GM21529 (cell line): Measurements from ENCODE around the gene GALNTL6.
"Not testable (repeated sequence)": the region's sequence is repeated elsewhere in the genome, so short reads cannot be mapped to it uniquely, and the experiment has no call there.

Experiments used
- ATAC-seq: cut with Tn5 transposase; IDR thresholded peaks from one replicate; pipeline ENCODE4 v1.9.1; 2021; ENCODE audit not compliant: unreplicated experiment

Gene GALNTL6

DNA sequence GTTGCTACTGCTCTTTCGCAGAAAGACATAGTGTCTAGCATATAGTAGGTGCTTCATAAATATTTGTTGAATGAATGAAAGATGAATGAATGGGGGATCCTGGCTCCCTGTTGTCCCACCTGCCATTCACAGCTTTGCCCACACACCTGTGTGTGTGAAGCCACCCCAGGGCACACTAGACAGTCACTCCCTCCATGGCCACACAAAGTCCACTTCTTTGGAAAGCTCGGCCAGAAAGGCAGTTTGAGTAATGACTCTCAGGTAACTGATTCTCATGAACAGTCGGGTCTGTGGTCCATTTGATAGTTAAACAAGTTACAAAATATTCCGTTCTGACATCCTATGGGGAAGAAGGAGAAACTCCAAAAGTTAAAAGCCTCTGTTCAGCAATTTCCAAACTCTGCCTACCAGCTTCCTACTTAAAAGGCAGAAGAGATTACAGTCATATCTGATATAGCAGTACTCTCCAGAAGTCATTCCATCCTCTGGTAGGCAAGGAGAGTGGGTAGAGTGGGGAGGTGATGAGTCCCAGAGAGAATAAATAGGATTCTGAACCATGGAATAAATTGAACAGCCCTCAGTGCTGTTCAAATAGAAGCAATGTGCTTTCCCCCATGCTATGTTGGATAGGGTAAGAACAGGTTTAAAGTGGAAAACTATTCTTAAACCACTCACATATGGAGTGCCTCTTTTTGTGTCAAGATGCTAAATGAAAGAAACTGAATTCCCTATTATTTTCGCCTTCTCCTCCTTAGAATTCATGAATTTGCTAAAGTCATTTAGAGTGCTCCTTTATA lies 1150.5 kb downstream of the GALNTL6 start:
- ATAC-seq: no peak

DNA sequence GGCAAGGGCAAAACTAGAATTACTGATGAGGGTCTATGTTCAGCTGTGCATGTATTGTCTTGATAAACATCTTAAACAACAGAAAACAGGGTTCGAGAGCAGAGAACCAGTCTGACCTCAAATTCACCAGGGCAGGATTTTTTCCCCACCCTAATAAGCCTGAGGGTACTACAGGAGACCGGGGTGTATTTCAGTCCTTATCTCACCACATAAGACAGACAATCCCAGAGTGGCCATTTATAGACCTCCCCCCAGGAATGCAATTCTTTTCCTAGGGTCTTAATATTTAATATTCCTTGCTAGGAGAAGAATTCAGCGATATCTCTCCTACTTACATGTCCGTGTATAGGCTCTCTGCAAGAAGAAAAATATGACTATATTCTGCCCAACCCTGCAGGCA lies 1157.0 kb downstream of the GALNTL6 start:
- not testable (repeated sequence) for ATAC-seq

DNA sequence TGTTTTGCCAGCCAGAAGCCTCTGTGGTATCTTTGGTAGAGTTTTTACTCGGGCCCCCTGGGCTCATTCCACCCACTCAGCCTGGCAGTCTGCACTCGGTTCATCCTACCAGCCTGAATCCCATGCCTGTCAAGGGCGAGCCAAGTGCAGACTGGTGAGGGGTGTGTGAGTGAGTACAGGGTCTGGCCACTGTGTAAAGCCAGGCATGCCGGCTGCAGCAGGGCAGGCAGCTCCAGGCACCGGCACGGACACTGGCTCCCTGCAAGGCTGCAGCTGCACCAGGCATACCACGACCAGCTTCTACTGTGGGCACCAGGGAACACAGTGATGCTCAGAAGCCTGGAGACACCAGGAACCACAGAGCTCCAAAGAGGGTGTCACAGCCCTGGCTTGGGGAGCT lies 1161.4 kb downstream of the GALNTL6 start:
- ATAC-seq: no peak

DNA sequence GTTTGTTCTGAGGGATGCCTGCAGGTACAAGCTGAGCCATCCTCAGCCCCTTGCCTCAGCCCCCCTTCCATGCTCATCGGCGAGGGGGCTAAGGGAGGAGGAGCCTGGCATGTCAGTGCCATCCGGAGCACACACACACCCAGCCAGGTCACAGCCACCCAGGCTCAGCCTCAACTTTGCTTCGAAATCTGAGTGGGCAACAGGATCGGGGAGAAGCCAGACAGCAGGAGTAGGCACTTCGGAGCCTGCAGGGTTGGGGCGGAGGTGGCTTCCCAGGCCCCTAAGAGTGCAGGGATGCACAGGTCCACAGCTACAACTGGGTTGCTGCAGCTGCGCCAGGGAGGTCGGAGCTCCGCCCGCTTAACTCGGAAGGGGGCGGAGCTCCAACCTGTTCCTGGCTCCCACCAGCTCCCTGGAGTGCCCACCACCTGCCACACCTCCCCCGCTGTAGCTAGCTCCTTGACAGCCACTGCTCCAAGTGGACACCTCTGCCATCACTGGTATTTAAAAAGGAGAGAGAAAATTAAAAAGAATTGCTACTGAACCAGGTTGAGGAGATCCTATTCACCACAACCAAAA lies 1162.5 kb downstream of the GALNTL6 start:
- ATAC-seq: no peak

DNA sequence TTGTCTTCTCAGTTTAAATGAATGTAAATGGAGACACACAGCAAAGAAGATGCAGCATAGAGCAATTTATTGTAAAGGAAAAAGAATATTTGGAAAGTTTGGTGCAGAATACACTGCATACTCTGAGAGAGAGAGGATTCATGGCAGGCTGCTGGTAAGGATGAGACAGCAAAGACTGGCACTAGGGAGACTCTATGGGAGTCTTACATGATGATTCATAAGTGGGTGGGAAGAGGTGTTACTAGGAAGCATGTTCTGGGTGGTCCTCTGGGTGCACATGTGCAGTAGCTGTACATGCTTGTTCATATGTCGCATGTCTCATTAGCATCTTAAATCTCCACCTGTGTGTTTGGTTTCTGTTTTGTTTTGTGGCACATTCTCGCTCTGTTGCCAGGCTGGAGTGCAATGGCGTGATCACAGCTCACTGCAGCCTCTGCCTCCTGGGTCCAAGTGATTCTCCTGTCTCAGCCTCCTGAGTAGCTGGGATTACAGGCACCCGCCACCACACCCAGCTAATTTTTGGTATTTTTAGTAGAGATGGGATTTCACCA lies 1164.4 kb downstream of the GALNTL6 start:
- not testable (repeated sequence) for ATAC-seq

DNA sequence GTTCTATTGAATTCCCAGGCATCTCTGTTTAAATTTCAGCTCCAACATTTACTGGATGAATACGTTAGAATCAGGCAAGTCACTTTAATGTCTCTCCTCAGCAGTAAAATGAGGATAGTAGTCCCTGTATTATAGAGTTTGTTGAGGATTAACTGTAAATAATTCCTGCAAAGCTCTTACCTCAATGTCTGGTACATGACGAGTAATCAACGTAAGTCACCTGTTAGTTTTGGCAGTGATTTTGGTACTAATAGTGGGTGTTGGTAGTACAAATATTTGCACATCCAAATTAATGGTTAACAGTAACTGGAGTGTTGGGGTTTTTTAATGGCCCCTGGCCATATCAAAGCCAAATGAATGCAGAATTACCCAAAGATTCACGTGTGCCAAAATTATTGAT lies 1165.6 kb downstream of the GALNTL6 start:
- no peak for ATAC-seq

DNA sequence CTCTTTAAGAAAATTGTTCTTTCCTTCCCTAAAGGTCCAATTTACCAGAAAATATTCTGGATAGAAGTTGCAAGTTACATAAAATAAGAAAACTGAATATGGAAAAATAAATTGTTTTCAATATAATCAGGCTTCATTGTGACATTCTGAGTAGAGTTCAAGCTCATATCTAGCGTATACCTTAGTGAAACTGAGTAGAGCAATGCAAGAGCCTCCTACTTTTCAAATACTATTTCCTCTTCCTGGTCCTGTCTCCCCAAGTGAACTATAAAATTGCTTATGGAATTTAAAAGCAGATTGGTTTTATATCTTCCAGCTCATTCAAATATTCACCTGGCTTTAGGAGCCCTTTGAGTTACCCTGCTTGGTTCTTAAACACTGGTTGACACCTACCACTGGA lies 1166.1 kb downstream of the GALNTL6 start:
- ATAC-seq: no peak

DNA sequence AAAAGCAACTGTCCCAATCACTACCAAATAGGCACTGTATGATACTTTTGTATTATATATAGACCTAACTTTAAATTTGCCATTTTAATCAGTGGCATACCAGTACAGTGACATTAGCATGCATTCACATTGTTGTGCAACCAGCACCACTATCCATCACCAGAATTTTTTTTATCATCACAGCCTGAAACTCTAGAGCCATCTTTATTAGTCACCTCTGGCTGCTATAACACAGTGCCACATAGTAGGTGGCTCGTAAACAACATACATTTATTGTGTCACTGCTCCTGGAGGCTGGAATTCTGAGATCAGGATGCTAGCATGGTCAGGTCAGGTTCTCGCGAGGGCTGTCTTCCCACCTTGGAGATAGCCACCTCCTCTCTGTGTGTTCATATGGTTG lies 1167.0 kb downstream of the GALNTL6 start:
- ATAC-seq: no peak

DNA sequence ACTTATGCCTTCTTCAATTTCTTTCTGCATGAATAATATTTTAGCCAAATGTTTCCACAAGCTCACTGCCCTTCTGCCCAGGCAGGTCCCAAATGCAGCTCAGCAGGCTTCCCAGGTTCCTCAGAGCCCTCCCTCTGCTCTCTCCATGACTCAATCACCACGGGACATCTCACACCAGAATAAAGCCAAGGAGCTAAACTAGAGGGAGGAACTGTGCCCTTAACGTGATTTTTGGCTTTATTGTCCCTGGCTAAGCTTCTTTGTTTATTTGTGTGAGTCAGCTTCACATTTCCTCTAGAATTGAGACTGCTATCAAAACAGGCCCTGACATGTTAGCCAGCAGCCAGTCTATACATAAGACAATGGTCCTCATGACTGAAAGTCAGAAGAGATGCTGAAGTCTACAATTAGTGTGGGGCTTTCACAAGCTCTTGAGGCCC lies 1169.0 kb downstream of the GALNTL6 start:
- no peak for ATAC-seq

DNA sequence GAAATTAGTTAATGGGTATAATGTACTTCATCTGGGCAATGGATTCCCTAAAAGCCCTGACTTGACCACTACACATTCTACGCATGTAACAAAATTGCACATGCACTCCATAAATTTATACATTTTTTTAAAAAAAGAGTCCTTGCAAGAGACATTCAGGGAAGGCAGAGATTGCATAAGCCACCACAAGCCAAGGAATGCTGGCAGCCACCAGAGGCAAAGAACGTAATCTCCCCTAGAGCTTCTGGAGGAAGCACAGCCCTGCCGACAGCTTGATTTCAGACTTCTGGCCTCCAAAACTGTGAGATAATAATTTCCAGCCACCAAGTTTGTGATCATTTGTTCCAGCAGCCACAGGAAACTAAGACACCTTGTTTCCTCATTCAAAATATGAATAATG lies 1169.8 kb downstream of the GALNTL6 start:
- no peak for ATAC-seq

DNA sequence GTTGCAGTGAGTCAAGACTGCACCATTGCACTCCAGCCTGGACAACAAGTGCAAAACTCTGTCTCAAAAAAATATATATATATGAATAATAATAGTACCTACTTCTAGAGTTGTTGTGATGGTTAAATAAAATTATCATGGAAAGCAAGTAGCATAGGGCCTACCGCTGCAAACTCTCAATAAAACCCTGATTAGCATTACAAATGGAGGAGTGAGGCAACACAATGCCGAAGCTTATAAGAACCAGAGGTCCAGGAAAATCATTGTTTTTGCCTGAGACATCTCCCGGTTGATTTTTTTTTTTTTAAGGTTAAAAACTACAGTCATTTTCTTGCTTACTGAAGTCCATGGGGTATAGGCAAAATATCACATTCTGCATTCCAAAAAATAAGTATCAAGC lies 1170.4 kb downstream of the GALNTL6 start:
- no peak for ATAC-seq

DNA sequence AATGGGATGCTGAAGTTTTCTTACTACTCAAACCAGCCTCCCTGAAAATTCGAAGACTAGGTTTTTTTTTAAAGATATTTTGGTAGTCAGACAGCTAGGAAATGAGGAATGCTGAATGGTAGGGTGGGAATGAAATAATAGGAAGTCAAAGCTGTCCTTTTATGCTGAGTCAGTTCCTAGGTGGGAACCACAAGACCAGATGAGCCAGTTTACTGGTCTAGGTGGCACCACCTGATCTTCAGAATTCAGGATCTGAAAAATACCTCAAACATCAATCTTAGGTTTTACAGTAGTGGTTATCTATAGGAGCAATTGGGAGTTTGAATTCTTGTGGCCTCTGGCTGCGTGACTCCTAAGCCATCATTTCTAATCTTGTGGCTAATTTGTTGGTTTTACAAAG lies 1172.3 kb downstream of the GALNTL6 start:
- ATAC-seq: no peak

DNA sequence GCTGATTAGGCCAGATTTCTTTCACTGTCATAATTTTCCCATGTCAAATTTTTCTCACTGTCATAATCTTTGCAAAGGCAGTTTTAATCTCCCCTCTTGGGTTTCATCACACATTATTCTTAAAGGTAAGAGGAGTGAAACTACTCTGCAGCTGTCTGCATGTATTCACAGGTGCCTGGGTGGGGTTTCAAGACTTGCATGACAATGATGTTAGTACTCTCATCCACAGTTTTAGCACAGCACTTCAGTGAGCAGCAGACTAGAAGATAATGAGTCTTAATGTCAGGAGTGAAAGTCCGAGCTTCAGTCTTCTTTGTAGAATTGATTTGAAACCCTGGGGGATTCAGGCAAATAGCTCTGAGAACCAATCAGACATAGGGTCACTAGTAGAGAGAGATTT lies 1172.9 kb downstream of the GALNTL6 start:
- ATAC-seq: peak; percentile 82

DNA sequence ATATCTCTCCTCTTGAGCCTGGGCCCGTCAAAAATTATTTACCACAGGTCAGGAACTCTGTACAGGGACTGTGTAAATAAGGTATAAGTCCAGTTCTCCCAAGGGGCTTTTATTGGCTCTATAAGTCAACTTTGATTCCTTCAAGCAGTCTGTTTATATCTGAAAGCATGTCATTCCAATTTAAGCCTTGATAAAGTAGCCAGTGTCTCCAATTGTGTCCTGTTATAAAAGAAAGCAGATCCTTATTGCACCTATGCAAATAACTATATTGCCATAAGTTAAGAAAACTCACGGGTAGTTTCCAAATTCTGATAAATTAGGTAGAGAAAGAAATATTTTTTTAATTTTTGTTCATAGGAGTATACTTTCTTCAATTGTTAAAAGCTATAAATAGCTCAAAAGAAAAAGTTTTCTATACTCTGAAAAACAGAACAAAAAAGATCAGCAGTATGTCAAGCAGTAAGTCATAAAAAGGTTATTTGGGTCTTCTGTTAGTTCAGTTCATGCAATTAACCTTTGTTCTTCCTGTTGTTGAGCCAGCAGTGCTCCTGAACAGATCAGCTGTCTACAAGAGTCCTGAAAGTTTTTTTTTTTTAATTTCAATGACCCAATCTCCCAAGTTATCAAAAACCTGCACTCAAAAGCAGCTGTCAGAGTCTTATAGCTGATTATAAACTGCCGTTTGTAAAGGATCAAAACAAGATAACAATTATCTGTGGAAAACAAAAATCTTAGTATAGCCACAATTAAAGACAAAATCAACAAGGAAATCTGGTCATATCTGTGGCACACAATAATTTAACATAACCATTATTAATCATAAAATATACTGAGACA lies 1177.0 kb downstream of the GALNTL6 start:
- no peak for ATAC-seq

DNA sequence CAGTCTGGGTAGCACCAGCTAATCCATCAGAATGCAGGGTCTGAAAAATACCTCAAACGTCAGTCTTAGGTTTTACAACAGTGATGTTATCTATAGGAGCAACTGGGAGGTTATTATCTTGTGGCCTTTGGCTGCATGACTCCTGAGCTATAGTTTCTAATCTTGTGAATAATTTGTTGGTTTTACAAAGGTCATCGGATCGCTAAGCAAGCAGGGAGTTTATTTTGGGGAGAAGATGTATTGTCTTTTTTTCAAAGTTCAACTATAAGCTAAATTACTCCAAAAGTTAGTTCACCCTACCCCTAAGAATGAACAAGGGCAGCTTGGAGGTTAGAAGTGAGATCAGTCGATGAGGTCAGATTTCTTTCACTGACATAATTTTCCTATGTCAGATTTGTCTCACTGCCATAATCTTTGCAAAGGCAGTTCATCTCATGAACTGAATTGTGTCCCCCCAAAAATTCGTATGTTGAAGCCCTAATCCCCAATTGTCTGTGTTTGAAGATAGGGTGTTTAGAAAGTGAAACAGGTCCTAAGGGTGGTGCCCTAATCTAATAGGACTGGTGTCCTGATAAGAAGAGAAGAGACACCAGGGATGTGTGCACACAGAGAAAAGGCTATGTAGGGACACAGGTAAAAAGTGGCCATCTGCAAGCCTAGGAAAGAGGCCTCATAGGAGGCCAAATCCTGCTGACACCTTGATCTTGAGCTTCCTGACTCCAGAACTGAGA lies 1179.6 kb downstream of the GALNTL6 start:
- no peak for ATAC-seq

DNA sequence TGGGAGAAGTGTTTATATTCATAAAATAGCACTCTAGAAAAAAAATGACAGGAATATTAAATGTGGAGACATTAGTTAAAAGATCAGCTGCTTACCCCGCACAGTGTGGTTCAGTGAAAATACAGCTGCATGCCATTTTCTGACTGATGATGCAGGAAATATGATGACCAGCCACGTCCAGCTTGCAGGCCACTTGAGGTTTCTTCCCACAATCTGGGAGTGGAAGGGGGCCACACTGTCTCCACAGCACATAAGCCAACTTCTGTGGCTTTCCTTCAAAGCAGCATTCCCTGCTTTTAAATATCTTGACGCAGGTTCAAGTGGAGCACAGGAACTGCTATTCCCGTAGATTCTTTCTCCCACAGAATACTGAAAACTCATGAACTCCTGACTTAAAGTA lies 1182.0 kb downstream of the GALNTL6 start:
- ATAC-seq: no peak

DNA sequence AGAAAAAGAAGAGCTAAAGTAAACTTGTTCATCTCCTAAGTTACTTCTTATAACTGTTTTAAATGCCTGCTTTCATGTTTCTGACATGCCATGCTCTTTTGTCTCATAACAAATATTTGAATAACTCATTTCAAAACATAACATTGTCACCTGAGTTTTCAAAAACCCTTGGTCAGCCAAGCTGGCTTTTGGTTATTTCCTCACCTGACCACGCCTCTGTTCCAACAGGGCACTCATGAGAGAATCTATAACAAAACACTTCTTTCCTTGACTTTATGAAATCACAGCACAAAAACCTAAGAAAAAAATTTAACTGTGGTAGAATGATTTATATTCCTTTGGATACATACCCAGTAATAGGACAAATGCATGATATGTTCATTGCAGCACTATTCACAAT lies 1182.5 kb downstream of the GALNTL6 start:
- no peak for ATAC-seq

DNA sequence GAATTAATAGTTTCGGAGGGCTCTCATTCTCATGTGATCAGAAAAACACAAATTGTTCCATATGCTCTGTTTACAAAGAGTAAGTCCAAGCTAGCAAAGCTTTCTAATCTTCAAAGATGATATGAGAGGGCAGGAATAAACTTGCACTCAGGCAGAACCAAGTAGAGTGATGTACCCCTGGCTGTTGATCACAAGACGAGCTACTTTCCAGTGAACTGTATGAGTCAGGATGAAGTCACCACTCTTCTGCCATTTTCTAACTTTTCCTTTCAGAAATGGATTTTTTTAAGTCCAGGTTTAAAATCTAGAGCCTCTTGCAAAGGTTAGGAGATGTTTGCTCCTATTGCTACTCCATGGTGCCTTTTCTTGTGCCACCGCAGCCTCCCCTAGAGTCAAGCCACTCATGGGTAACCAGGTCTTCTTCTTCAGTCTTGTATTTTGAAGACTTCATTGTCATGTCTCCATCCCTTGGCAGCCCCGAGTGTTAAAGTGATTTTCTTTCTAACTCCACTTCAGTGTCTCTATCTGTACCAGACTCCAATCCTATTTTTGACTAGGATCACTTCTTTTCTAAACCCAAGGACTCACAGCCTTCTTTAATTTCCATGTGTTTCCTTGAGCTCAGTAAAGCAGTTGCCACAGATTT lies 1183.5 kb downstream of the GALNTL6 start:
- ATAC-seq: no peak

DNA sequence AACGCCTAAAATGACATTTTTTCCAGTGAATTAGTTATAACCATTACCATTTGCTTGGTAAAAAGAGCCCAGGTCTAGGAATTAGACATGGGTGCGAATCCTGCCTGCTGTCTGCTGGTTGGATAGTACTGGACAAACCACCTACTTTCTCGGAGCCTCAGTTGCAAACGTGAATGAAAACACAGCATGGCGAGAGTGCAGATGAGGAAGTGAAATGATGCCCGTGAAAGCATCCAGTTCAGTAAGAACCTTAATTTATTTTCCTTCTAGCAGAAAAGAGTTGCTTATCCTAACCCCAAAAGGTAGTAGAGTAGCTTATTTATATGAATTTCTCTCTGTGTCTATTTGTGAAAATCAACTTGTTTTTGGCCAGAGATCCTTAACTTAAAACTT lies 1184.0 kb downstream of the GALNTL6 start:
- ATAC-seq: no peak

DNA sequence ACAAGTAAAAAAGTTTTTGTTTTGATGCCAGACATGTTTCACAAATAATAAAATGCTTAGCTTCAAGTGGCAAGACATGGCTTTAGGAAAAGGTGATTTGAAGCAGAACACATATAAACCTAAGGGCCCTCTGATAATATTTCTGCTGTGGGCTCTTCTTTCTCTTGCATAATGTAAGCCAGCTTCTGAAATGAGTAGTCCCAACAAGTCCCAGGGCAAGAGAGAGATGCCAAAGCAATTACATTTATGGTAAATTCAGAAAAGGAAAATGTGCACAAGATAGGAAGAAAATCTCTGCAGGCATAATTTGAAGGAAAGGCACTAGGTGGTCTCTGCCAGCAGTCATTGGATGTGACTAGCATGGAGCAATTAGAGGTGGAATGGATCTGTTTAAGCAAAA lies 1184.7 kb downstream of the GALNTL6 start:
- no peak for ATAC-seq
